Muscle of arm (tissue), 12 donors: ENCODE results near the gene FBXW2. TPM values are rescaled to one million over a fixed set of nuclear protein-coding genes. Genes with fewer than 3 reads are reported as not detected.
"Not testable (repeated sequence)": the region's sequence is repeated elsewhere in the genome, so short reads cannot be mapped to it uniquely, and the experiment has no call there.

Experiments
- DNase-seq: peaks from one replicate; pipeline ENCODE4 v3.0.0-alpha.2; 2013
- polyA plus RNA-seq, 12 donors: library from polyadenylated mRNA; unstranded; fragments of 120-200 nt; gene quantifications; one replicate each; pipeline ENCODE4 v1.2.1, GENCODE V29; 2013; ENCODE audit not compliant: insufficient read length in 12 of 12

The FBXW2 gene
- polyA plus RNA-seq, 12 donors: 22.4 to 44.3 (median 35.4) TPM; not detected in 1

DNA sequence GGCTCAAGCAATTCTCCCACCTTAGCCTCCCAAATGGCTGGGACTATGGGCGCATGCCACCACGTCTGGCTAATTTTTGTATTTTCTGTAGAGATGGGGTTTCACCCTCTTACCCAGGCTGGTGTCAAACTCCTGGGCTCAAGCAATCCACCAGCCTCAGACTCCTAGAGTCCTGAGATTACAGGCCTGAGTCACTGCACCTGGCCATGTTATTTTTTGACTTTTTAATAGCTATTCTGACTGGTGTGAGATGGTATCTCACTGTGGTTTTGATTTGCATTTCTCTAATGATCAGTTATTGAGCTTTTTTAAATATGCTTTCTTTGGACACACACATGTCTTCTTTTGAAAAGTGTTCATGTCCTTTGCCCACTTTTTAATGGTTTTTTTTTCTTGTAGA, 38.2 kb downstream of the FBXW2 start:
- no peak for DNase-seq

DNA sequence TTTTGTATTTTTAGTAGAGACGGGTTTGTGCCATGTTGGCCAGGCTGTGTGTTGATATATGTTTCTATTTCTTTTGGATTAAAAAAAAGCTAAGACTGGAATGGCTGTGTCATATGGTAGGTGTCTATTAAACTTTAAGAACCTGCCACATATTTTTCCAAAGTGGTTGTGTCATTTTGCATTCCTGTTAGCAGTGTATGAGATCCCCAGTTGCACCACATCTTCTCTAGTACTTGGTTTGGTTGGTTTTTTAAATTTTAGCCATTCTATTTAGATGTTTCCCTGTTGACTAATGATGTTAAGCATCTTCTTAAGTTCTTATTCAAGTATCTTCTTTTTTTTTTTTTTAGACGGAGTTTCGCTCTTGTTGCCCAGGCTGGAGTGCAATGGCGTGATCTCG, 42.8 kb downstream of the FBXW2 start:
- DNase-seq: no peak

DNA sequence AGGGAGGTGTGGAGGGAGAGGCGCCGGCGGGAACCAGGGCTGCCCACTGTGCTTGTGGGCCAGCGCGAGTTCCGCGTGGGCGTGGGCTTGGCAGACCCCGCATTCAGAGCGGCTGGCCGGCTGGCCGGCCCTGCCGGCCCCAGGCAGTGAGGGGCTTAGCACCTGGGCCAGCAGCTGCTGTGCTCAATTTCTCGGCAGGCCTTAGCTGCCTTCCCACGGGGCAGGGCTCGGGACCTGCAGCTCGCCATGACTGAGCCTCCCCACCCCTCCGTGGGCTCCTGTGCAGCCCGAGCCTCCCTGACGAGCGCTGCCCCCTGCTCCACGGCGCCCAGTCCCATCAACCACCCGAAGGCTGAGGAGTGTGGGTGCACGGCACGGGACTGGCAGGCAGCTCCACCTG, 46.9 kb downstream of the FBXW2 start:
- DNase-seq: not testable (repeated sequence)

DNA sequence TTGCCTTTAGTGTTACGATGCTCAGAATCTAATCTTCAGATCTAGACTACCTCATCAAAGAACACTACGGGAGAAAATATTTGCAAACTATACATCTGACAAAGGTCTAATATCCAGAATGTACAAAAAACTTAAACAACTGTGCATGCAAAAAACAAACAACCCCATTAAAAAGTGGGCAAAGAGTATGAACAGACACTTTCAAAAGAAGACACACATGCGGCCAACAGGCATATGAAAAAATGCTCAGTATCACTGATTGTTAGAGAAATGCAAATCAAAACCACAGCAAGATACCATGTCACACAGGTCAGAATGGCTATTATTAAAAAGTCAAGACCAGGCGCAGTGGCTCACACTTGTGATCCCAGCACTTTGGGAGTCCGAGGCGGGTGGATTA, 47.9 kb downstream of the FBXW2 start:
- no peak for DNase-seq

DNA sequence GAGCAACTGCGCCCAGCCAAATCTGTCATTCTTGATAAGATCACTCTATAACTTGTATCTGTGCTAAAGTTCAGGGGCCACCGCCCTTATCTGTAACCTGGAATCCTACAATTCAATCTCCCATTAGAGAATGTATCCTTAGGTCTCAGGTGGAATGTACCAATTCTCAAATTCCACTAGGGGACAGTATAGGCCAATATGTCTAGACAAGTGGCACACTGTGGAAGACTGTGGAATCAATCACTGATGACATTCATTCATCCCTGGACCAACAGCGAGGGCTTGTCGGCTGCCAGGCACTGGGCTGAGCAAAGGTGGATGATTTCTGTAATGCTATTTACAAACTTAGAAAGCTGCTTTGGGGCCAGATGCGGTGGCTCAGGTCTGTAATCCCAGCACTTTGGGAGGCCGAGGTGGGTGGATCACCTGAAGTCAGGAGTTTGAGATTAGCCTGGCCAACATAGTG, 50.2 kb downstream of the FBXW2 start:
- DNase-seq: no peak

DNA sequence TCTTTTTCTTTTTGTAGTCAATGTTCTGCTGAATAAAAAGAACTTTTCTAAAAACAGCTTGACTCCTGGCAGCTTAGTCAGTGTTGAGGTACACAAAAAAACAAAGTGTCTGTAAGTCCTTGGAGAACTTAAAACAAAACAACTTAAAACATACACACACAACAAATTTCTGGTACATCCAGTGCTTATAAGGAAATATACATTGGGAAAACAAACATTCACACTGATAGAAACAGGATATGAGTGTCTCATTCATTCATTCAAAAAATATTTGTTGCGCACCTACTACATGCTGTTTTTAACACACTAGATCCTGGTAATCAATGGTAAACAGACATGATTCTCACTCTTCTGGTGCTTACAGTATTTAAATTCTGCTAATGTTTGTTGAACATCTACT, 51.5 kb downstream of the FBXW2 start:
- no peak for DNase-seq

DNA sequence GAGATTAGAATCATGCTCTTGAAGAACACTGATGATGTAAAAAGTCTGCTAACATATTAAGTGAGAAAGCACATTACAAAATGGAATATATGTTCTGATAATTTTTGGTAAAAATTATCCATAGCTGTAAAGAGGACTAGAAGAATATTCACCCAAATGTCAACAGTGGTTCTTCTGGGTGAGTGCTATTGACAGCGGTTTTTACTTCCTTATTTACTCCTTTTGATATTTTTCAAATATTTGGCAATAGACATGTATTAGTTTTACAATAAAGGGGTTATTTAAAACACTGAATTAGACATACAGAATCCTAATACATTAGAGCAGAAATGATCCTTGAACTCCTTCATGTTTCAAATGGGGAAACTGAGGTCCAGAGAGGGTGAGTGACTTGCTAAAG, 52.0 kb downstream of the FBXW2 start:
- no peak for DNase-seq

DNA sequence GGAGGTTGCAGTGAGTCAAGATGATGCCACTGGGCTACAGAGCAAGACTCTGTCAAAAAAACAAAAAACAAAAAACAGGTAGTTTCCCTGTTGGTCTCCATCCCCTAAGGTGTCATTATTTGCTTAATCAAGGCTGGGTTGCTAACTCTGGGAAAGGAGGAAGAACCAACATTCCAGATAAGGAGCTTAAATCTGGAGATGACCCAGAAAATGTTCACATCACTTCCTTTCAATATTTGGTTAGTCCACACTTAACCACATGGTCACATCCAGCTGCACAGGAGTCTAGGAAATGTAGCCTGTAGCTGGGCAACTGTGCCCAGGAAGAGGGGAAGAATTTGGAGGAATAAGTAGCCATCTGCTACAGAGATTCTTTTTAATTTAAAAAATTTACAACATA, 53.1 kb downstream of the FBXW2 start:
- no peak for DNase-seq

DNA sequence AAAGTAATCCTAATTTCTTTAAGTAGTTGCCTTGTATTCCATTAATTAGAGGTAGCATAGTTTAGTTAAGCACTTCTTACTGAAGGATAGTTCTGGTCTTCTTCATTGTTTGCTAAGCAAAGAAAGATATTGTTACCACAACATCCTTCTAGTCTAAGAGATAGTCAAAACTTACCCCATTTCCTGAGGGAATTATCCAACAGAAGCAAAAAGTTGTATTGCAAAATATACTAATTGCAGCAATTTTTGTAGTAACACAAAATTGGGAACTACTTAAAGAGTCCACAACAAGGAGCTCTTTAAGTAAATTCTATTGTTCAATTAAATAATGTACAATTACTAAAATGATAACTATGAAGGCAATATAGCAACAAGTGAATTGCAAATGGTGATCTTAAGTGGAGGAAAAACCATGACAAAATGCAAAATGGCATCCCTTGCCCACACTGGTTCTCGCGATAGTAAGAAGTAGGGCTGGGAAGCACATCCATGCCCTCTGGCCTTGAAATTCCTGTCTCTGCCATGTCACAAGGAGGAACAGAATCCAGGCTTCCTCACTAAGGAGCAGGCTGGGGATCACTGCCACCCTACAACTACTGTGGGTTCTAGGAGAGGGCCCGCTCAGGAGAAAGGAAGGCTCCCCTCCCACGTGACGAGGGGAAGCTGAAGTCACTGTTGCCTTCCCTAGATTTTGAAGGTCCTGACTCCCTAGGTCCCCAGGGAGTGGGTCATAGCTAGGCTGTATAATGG, 55.6 kb downstream of the FBXW2 start:
- DNase-seq: no peak

DNA sequence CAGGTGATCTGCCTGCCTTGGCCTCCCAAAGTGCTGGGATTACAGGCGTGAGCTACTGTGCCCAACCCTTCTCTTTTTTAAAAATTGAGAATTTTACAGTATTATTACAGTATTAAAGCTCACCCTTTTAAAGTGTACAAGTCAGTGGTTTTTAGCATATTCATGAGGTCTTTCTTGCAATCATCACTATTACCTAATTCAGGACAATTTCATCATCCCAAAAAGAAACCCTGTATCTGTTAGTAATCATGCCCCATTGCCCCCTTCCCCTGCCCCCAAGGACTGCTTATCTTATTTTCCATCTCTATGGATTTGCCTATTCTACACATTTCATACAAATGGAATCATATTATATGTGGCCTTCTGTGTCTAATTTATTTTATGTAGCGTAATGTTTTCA, 56.3 kb downstream of the FBXW2 start:
- DNase-seq: no peak

DNA sequence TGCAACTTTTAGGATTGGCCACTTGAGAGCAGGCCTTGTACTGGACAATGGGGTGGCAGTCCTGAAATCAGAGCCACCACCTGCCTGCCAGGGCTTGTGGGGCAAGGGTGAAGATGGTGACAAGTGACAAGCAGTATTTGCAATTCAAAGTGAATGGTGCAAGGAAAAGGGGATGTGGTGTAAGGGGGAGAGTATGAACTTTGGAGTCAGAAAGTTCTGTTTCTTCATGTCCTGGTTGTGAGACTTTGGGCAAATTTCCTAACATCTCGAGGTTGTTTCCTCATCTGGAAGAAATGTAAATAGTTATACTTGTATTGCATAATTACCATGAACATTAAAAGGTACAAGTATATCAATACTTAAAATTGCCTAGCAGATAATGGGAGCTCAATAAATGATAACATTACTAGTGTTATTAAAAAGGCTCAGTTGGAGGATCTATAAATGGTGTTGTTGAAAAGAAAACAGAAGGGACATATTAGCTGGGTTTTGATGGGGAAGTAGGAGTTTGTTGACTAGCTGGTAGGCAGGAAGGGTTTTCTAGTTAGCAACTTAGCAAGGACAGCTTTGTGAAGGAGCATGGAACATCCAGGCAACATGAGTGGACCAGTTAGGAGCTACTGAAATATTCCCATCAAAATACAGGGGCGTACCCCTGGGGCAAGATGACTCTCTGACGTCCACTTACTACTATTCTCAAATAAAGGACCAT, 57.6 kb downstream of the FBXW2 start:
- no peak for DNase-seq

DNA sequence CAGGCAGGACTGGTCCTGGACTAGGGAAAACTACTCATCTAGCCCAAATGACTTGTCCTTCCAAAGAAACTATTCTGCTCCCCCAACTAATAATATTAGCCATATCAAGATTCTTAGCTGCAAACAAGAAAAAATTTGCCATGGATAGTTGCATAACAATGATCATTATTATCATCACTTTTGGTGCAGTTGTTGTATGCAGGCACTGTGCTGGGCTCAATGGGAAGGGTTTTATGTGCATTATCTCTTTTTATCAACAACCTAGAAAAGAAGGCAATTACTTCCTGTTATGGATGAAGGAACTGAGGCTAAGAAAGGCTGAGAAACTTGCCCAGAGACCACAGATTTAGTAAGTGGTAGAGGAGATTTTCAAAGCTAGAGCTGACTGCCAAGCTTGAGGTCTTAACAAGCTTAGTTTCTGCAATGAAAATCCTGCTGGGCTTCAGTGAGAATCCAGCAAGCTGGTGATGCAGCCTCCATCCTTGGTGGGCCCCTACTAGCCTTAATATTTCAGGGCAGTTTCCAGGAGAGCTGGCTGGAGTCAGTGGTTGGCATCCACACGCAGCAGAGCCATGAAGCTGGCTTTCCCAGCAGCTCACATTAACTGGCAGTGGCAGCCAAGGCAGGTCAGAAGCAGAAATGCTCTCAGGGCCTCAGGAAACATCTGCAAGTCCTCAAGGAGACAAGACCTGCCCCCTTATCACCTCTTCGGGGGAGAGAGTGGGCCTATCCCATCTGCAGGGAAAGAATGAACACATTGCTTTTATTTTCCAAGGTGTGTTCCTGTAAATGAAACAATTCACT, 58.4 kb downstream of the FBXW2 start:
- no peak for DNase-seq

DNA sequence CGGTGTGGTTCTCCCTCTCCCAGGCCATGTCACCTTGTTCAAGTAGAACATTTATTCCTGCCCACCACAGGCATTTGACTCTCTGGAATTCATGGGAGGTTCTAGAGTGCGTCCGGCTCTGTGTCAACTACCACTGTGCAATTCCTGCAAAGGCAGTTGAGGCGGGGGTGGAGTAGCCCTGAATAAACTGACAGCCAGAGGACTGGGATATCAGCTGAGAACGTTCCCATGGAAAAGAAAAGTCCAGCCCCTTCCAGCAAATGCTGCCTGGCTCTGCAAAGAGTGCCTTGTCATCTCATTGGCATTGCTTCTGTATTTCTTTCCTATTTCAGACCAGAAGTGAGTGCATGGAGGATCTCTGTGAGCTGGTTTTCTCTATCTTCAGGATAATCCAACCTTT, 60.0 kb downstream of the FBXW2 start:
- no peak for DNase-seq

DNA sequence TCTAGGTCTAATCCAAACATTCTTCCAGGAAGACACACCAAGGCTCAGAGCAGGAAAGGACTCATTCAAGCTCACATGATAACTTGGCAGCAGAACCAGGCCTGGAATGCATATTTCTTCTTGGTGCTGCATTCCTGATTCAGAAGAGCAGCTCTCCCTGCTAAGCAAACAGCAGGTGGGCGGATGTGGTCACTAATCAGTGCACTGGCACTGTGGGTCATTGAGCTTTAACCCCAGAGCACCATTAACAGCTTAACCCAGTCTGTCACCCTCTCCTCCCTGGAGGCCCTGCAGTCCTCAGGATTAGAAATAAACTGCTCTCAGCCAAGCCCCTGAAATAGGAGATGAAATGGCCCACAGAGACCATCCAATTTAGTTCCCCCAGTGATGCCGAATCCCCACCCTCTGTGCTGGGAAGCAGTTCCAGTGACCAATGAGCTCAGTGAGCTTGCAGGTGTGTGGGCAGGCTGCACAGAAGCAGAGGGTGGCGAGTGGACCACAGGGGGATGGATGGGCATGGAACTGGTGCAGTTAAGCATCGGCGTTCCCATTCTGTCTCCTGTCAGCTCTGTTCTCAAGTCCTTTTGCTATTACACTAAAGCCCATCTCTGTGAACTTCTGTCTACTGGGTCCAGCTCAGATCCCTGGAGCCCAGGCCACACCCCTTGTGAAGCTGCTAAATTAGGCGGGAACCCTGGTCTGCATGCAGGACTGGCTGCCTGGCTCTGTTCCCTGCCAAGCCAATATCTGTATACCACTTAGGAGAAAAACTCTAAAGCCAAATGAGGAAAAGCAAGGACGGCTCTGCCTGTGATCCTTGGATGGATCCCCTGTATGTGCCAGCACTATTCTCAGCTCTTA, 62.3 kb downstream of the FBXW2 start:
- no peak for DNase-seq

DNA sequence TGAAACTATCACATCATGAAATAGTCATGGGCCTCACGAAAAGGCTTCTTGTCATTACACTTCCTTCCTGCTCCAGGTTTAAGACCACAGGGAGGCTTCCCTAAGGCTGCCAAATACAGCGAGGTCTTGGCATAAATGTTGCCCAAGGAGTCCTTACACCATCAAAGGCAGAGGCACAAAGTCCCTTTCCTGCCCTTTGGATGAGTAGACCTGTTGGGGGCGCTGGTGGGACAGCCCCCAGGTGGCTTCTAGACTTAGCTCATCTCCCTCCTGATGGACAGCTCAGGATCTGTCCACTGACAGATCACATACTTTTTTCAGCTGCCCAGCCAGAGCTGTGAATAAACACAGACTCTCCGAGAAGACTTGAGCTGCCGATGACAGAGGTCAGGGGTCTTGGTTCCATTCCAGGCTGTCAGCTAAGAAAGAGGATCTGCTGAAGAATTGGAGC, 63.4 kb downstream of the FBXW2 start:
- DNase-seq: no peak

DNA sequence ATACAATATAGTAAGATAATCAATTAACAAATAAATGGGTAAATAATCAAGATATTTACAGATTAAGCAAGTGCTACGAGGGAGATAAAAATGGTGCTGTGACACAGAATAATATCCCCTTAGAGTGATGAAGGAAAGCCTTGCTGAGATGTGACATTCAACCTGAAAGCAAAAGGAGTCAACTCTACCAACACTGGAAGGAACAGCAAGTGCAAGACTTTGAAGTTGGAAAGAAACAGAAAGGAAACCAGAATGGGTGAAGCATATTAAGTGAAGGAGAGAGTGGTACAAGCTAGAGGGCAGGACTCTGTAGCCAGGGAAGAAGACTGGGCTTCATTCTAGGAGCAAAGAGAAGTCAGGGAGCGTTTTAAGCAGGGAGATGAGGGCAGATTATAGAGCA, 66.7 kb downstream of the FBXW2 start:
- DNase-seq: no peak

DNA sequence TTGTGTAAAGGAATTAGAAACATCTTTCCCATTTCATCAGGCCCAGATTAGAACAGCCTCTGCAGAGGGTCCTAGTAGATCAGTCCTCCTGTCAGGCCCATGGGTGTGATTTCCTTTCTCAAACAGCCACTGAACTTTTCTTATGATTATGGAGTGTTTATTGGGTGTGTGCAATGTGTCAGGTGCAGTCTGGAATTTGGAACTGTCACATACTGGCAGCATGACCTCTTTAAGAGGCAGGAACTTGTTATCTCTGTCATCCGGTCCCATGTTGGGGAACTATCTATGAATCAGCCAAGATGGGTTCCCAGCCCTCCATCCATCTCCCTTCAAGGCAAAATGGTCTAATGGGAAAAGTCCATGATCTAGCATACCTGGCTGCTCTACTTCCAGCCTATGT, 67.3 kb downstream of the FBXW2 start:
- DNase-seq: no peak

DNA sequence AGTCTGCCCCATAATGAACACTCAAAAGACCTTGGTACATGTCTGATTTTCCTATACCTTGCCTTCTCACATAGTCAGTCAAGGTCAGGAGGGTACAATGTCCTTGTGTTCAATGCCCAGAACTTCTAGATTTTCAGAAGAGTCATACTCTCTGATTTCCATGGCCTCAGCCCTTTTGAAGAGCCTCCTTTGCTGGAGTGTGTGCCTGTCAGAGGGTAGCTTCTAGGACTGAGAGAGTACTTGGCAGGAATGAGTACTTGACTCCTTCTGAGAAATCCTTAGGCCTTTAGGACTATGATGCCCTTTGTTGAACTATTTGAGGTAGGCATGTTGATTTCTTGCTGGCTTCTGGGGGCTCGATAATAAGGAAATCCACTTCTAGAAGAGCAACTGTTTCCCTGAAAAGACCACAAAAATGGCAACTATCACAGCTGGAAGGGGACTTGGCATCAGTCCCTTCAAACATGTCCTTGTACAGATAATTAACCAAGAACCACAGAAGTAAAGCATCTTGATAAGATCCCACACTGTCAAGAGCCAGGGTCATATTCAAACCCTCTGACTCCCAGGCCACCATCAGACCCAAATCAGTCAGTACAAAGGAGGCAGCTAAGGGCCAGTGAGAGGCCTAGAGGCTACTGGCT, 68.3 kb downstream of the FBXW2 start:
- DNase-seq: no peak

DNA sequence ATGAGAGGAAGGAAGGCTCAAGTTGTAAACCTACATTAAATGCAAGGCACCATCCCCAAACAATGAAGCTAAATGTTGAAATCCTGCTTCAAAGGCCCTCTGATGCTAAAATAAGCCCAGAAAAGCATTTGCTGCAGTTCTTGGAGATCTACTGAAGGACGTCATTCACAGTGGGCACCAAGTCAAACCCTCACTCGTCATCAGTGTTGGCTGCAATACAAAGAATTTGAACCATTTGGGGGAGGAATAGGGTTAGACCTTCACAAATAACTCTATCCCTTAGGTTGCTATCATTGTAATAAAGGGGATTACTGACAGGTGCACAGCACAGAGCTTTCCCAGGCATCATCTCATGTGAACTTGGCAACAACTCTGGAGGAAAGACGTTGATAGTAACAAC, 69.7 kb downstream of the FBXW2 start:
- DNase-seq: no peak

DNA sequence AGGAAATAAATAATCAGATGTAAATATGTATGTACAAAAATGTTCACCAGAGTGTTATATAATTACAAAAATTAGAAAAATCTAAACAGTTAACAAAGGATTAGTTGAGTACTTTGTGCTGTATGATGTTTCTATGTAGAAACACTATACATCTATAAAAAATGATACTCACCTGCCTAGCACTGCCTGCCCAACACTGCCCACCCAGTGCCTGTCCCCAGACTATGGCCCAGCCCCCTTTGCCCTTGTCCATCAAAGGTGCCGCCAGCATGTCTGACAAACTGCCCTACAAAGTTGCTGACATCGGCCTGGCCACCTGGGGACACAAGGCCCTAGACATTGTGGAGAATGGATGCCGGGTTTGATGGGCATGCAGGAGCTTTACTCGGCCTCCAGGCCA, 72.8 kb downstream of the FBXW2 start:
- no peak for DNase-seq

DNA sequence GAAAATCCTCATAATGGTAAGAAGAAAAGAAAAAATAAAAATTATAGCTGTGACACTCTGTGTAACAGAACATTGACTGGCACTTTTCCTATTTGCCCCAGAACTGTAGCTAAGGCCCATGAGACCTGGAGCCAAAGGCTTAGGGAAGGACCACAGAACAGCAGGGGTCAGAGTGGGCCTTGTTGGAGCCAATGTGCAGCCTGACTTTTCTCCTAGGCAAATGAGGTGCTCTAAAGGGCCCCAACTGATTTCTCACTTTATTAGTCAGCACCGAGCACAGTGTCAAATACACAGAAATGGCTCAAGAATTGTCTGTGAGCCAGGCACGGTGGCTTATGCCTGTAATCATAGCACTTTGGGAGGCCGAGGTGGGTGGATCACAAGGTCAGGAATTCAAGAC, 74.9 kb downstream of the FBXW2 start:
- DNase-seq: no peak
